COLO829 (cell line): ENCODE results near the gene CD247.
"Not testable (repeated sequence)": the region's sequence is repeated elsewhere in the genome, so short reads cannot be mapped to it uniquely, and the experiment has no call there.

Experiments
- DNase-seq: peaks from one replicate; pipeline ENCODE4 v3.0.0; 2012; ENCODE audit warnings: low spot score

CD247 gene

GRCh38 chr1:167518331-167518700, at the start of gene CD247:
TSS of gene CD247 (minus strand) at chr1:167518529. CDS start at chr1:167518465, 64 bp downstream.
- DNase-seq, result no peak

GRCh38 chr1:167567663-167568062, 49.3 kb upstream of the CD247 start:
- DNase-seq, result no peak

- no peak for DNase-seq
Measured at GRCh38 chr1:167566766-167567165, 48.4 kb upstream of the CD247 start.

GRCh38 chr1:167565922-167566321, 47.6 kb upstream of the CD247 start:
- DNase-seq, result no peak

GRCh38 chr1:167564612-167565270, 46.4 kb upstream of the CD247 start:
- DNase-seq, result no peak

GRCh38 chr1:167563579-167564246, 45.4 kb upstream of the CD247 start:
- DNase-seq, result peak; percentile 64

GRCh38 chr1:167562702-167563101, 44.4 kb upstream of the CD247 start:
- DNase-seq, result no peak

GRCh38 chr1:167561753-167562152, 43.4 kb upstream of the CD247 start:
- no peak for DNase-seq

GRCh38 chr1:167555971-167556714, 37.8 kb upstream of the CD247 start:
- DNase-seq, result peak; percentile 89

GRCh38 chr1:167555072-167555471, 36.7 kb upstream of the CD247 start:
- not testable (repeated sequence) for DNase-seq

- DNase-seq, result no peak
Measured at GRCh38 chr1:167554028-167554779, 35.9 kb upstream of the CD247 start.

GRCh38 chr1:167553136-167554027, 35.1 kb upstream of the CD247 start, which contains the start of gene CREG1:
TSS of gene CREG1 (minus strand) at chr1:167553762.
- peak; percentile 95 for DNase-seq

- no peak for DNase-seq
Measured at GRCh38 chr1:167551362-167551761, 33.0 kb upstream of the CD247 start.

GRCh38 chr1:167548059-167548932, 30.0 kb upstream of the CD247 start:
- DNase-seq, result no peak

- no peak for DNase-seq
Measured at GRCh38 chr1:167546935-167547334, 28.6 kb upstream of the CD247 start.

- DNase-seq, result no peak
Measured at GRCh38 chr1:167545349-167545748, 27.0 kb upstream of the CD247 start.

GRCh38 chr1:167544447-167545093, 26.2 kb upstream of the CD247 start:
- no peak for DNase-seq

GRCh38 chr1:167543199-167543990, 25.1 kb upstream of the CD247 start:
- DNase-seq, result no peak
